HG02852 (cell line): ENCODE results near the gene RBMS3.
"Not testable (repeated sequence)": the region's sequence is repeated elsewhere in the genome, so short reads cannot be mapped to it uniquely, and the experiment has no call there.

Source experiments
- ATAC-seq: cut with Tn5 transposase; IDR thresholded peaks from one replicate; pipeline ENCODE4 v1.9.1; 2021; ENCODE audit warnings: mild to moderate bottlenecking, moderate library complexity; ENCODE audit not compliant: unreplicated experiment

Gene RBMS3

GRCh38 chr3:29515451-29515850, 234.6 kb downstream of the RBMS3 start:
- ATAC-seq = no peak

GRCh38 chr3:29516164-29516563, 235.3 kb downstream of the RBMS3 start:
- no peak for ATAC-seq

- ATAC-seq = no peak
Measured at GRCh38 chr3:29520764-29521163, 239.9 kb downstream of the RBMS3 start.

GRCh38 chr3:29521293-29521692, 240.4 kb downstream of the RBMS3 start:
- no peak for ATAC-seq

- ATAC-seq = no peak
Measured at GRCh38 chr3:29521751-29522150, 240.9 kb downstream of the RBMS3 start.

GRCh38 chr3:29524433-29524832, 243.6 kb downstream of the RBMS3 start:
- not testable (repeated sequence) for ATAC-seq

GRCh38 chr3:29525254-29525881, 244.5 kb downstream of the RBMS3 start:
- no peak for ATAC-seq

- ATAC-seq = no peak
Measured at GRCh38 chr3:29527246-29527645, 246.4 kb downstream of the RBMS3 start.

GRCh38 chr3:29531644-29532043, 250.8 kb downstream of the RBMS3 start:
- no peak for ATAC-seq

- ATAC-seq = no peak
Measured at GRCh38 chr3:29532473-29532872, 251.6 kb downstream of the RBMS3 start.

GRCh38 chr3:29534006-29534405, 253.1 kb downstream of the RBMS3 start:
- no peak for ATAC-seq

- no peak for ATAC-seq
Measured at GRCh38 chr3:29536016-29536758, 255.3 kb downstream of the RBMS3 start.

GRCh38 chr3:29537889-29538609, 257.2 kb downstream of the RBMS3 start:
- no peak for ATAC-seq

- ATAC-seq = no peak
Measured at GRCh38 chr3:29538610-29538958, 257.7 kb downstream of the RBMS3 start.

- no peak for ATAC-seq
Measured at GRCh38 chr3:29540544-29540943, 259.7 kb downstream of the RBMS3 start.

GRCh38 chr3:29544701-29545363, 264.0 kb downstream of the RBMS3 start:
- no peak for ATAC-seq

- no peak for ATAC-seq
Measured at GRCh38 chr3:29545615-29546014, 264.7 kb downstream of the RBMS3 start.

- no peak for ATAC-seq
Measured at GRCh38 chr3:29552051-29552450, 271.2 kb downstream of the RBMS3 start.

GRCh38 chr3:29554566-29554965, 273.7 kb downstream of the RBMS3 start:
- no peak for ATAC-seq

- no peak for ATAC-seq
Measured at GRCh38 chr3:29555590-29555989, 274.7 kb downstream of the RBMS3 start.

- ATAC-seq = no peak
Measured at GRCh38 chr3:29557186-29557585, 276.3 kb downstream of the RBMS3 start.

GRCh38 chr3:29557825-29558224, 277.0 kb downstream of the RBMS3 start:
- no peak for ATAC-seq
